ENCODE data around the gene DIRAS1.

Gene DIRAS1

DNA sequence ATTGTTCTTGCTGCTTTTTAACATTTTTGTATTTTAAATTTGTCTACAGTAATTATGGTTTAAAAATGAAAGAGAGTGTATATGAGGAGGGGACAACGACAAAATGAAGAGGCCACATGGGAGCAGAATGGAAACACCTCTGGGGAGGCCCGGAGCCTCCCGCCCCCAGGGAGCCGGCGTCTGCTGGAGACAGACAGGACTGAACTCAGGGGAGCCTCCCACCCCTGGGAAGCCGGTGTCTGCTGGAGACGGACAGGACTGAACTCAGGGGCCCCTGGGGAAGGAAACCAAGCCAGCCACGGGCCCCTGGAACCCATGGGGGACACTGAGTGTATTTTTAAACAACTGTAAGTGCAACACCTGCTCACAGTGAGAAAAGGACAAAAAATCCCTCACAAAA lies 35.3 kb upstream of the DIRAS1 start:
- Histone ChIP-seq H3K27ac (no peak overlapping the region), H3K4me3 (no peak overlapping the region)

DNA sequence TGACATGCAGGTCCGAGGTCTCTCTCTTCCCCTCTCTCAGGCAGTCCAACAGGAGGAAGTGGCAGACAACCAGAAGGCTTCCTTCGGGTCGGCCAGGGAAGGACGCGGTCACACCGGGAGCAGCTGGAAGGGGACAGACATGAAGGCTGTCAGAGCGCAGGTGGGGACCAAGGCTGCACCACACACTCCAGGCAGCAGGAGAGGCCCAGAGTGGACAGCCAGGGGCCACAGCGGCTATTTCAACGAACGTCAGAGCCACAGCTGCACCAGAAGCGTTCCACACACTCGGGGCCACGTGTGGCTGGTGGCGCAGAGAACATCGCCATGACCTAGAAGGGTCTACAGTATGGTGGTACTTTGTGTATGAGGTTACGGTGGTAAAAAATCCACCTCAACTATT lies 34.6 kb upstream of the DIRAS1 start:
- Histone ChIP-seq H3K4me3 (no peak overlapping the region), H3K27ac (no peak overlapping the region)

- H3K27ac ChIP-seq = no peak overlapping the region
- H3K4me3 ChIP-seq = no peak overlapping the region
These were observed 34.2 kb upstream of the DIRAS1 start for GRCh38 chr19:2755448-2755705.

DNA sequence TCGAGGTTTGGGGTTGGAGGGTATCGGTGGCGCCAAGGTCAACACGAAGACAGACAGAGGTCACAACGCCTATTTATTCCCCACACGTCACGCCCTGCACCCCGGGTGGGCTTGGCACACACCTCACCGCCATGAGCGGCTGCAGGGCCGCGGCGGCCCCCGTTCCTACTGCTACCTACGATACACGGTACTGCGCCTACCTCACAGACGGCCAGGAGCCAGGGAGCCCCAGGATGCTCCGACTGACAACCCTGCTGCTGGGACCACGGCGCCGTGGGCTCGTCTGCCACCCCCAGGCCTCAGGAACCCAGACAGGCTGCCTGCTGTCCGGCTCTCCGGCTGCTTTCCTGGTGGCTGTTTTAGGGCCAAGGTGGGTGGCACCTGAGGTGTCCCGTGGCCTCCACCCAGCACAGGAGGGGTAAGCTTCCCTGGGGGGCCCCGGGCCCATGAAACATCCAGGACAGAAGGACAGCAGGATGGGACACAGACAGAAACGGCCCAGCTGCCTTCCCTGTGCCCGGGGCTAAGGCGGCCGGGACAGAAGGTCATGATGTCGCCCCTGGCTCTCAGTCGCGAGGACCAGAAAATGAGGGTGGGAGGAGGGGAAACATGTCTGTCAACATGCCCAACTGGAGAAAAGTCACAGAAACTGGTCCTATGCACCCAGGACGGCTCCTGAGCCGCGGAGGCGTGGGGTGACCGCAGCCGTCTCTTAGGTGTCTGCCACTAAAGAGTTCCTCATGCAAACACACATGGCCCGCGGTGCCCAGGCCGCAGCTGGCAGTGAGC lies 33.7 kb upstream of the DIRAS1 start:
- no peak overlapping the region for H3K4me3 ChIP-seq
- H3K27ac ChIP-seq = no peak overlapping the region

- H3K27ac ChIP-seq = no peak overlapping the region
- no peak overlapping the region for H3K4me3 ChIP-seq
These were observed 30.3 kb upstream of the DIRAS1 start for GRCh38 chr19:2751438-2751830.

GRCh38 chr19:2750808-2751437 lies 29.8 kb upstream of the DIRAS1 start:
- Histone ChIP-seq H3K4me3 (no peak overlapping the region), H3K27ac (no peak overlapping the region)

- H3K4me3 ChIP-seq = no peak overlapping the region
These were observed 26.2 kb upstream of the DIRAS1 start for GRCh38 chr19:2747349-2747748.

GRCh38 chr19:2744113-2744512 lies 22.9 kb upstream of the DIRAS1 start:
- H3K27ac ChIP-seq = no peak overlapping the region
- H3K4me3 ChIP-seq = no peak overlapping the region

More at GRCh38 chr19:2747349-2747748, 26.2 kb upstream of the DIRAS1 start:
- H3K27ac ChIP-seq = no peak overlapping the region

DNA sequence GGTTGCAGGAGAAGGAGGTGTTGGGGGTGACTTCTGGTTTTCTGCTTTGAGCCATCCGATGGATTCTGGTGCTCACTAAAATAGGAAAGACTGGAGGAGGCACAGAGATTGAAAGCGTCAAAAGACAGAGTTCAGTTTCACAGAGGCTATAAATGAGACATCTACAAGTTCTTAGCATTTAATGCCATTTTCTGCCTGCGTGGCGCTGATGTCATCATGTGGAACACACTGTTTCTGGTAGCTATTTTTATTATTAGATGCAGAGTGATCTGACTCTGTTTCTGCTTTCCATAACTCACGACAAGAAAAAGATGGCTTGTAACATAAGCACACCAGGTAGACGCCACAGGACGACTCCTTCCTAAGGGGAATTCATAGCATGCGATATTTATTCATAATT lies 21.9 kb upstream of the DIRAS1 start:
- no peak overlapping the region for H3K27ac ChIP-seq
- H3K4me3 ChIP-seq = no peak overlapping the region

DNA sequence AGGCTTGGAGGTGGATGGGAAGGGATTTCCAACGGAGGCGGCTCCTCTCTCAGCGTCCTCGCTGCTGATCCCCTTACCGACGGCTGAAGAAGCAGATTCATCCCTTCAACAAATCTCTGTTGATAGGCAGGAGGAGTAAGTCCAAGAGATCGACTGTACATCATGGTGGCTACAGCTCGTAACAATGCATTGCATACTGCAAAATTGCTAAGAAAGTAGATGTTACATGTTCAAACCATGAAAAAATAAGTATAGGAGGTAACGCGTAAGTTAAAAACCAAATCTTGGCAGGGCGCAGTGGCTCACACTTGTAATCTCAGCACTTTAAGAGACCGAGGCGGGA lies 19.1 kb upstream of the DIRAS1 start:
- H3K27ac ChIP-seq = peak overlapping the region in 1 of 21 experiments; percentile 77
- H3K4me3 ChIP-seq = peak overlapping the region in 4 of 7 experiments; percentile 84 to 96 (median 94)

GRCh38 chr19:2739602-2740313 lies 18.6 kb upstream of the DIRAS1 start, which contains the start of gene SLC39A3:
SLC39A3 (minus strand) TSS chr19:2740017; CDS start chr19:2737257, 2,760 bp downstream.
- Histone ChIP-seq H3K27ac (peak within 1 kb of the TSS in 20 of 21 experiments; percentile 51 to 92 (median 78)), H3K4me3 (peak within 1 kb of the TSS; percentile 55 to 96 (median 91))

GRCh38 chr19:2736550-2737190 lies 15.5 kb upstream of the DIRAS1 start:
- Histone ChIP-seq H3K4me3 (no peak overlapping the region), H3K27ac (no peak overlapping the region)

- H3K27ac ChIP-seq = no peak overlapping the region
These were observed 14.2 kb upstream of the DIRAS1 start for GRCh38 chr19:2735374-2735773.

DNA sequence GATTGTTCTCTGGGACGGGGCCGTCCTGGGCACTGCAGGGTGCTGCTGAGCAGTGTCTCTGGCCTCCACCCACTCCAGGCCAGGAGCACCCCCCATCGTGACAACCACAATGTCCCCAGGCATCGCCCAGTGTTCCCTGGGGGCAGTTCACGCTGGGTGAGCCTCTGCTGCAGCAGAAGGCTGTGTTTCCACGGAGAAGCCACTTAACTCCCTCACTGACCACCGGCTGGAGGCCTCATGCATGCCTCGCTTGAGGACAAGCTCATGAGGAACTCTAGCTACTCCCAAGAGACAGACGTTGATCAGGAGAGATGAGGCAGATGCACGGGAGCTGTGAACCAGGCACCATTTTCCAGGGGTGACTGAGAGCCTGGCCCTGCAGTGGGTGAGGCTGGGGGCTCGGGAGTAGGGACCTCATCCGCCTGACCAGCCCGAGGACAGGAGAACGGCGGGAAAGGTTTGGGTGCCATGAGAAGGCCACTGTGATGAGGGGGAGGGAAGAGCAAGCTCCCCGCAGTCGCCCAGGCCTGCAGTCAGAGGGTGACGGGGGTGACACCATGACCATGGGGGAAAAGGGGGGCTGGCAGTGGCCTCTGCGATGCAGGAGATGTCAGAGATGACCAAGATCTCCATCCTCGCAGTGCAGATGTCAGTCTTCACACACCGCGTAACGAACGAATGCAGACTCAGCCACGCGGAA lies 13.6 kb upstream of the DIRAS1 start:
- H3K27ac ChIP-seq = no peak overlapping the region
- H3K4me3 ChIP-seq = no peak overlapping the region

More at GRCh38 chr19:2735374-2735773, 14.2 kb upstream of the DIRAS1 start:
- no peak overlapping the region for H3K4me3 ChIP-seq

- Histone ChIP-seq H3K27ac (no peak overlapping the region), H3K4me3 (no peak overlapping the region)
These were observed 12.9 kb upstream of the DIRAS1 start for GRCh38 chr19:2733930-2734588.

DNA sequence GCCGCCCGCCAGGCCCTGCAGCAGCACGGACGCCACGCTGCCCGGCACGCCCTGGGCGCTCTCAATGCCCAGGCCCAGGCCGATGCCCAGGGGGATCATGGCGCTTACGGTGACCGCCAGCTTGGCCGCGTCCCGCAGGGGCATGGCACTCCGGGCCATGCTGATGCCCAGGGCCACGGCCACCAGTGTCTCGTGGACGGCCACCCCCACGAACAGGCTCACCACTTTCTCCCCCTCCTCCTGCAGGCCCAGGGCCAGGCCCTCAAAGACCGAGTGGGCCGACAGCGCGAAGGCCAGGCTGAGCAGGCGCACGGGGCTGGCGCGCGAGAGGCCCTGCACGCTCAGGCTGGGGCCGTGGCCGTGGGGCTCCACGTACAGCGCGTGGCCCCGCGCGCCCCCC lies 11.7 kb upstream of the DIRAS1 start:
- no peak overlapping the region for H3K4me3 ChIP-seq
- no peak overlapping the region for H3K27ac ChIP-seq

- Histone ChIP-seq H3K4me3 (no peak overlapping the region), H3K27ac (no peak overlapping the region)
These were observed 11.1 kb upstream of the DIRAS1 start for GRCh38 chr19:2732157-2732725.

- Histone ChIP-seq H3K4me3 (no peak overlapping the region), H3K27ac (no peak overlapping the region)
These were observed 10.2 kb upstream of the DIRAS1 start for GRCh38 chr19:2731181-2731995.
